ENCODE results near the gene PLEKHJ1. TPM values are rescaled to one million over a fixed set of nuclear protein-coding genes. Genes with fewer than 3 reads are reported as not detected.

PLEKHJ1 gene
- total RNA-seq, 3 donors from 2014 or later: 132 to 231 (median 189) TPM

GRCh38 chr19:2197270-2197669, 38.9 kb downstream of the PLEKHJ1 start:
- no peak for DNase-seq
- H3K4me3 ChIP-seq: no peak overlapping the region
- intact Hi-C loops (cut with DNase I, micrococcal nuclease): no loop called here
- no peaks in the 10 kb centered on the region for H3K9me3 ChIP-seq
- no peak for TF ChIP-seq CTCF (IDR thresholded peaks at IDR 0.05)
- no peaks in the 10 kb centered on the region for H3K4me1 ChIP-seq (ENCODE audit: low read depth)
- H3K36me3 ChIP-seq (ENCODE audit: low read depth): no peaks in the 10 kb centered on the region
- no peak for ATAC-seq

GRCh38 chr19:2195914-2196313, 40.2 kb downstream of the PLEKHJ1 start:
- Histone ChIP-seq H3K9me3 (no peaks in the 10 kb centered on the region), H3K36me3 (ENCODE audit: low read depth) (no peaks in the 10 kb centered on the region), H3K4me1 (ENCODE audit: low read depth) (peaks cover 8% of the 10 kb centered on the region), H3K4me3 (no peak overlapping the region)
- no peak for DNase-seq
- intact Hi-C loops (cut with DNase I, micrococcal nuclease): no loop called here
- ATAC-seq: no peak
- no peak for TF ChIP-seq CTCF (IDR thresholded peaks at IDR 0.05)

- Histone ChIP-seq H3K4me1 (ENCODE audit: low read depth) (peaks cover 8% of the 10 kb centered on the region), H3K4me3 (no peak overlapping the region), H3K36me3 (ENCODE audit: low read depth) (no peaks in the 10 kb centered on the region), H3K9me3 (no peaks in the 10 kb centered on the region)
- intact Hi-C loops (cut with DNase I, micrococcal nuclease): no loop called here
- TF ChIP-seq CTCF (IDR thresholded peaks at IDR 0.05): no peak
- ATAC-seq (no peak), DNase-seq (no peak)
Observed at GRCh38 chr19:2195361-2195760, 40.8 kb downstream of the PLEKHJ1 start.

GRCh38 chr19:2194513-2195078, 41.5 kb downstream of the PLEKHJ1 start:
- H3K36me3 ChIP-seq (ENCODE audit: low read depth): no peaks in the 10 kb centered on the region
- TF ChIP-seq CTCF (IDR thresholded peaks at IDR 0.05): no peak
- no peak for ATAC-seq

GRCh38 chr19:2193807-2194206, 42.3 kb downstream of the PLEKHJ1 start:
- H3K4me1 ChIP-seq (ENCODE audit: low read depth): peaks cover 8% of the 10 kb centered on the region
- H3K9me3 ChIP-seq: no peaks in the 10 kb centered on the region
- ATAC-seq (no peak), DNase-seq (no peak)
- H3K36me3 ChIP-seq (ENCODE audit: low read depth): no peaks in the 10 kb centered on the region
- intact Hi-C loops (cut with DNase I, micrococcal nuclease): no loop called here
- H3K4me3 ChIP-seq: no peak overlapping the region
- TF ChIP-seq CTCF (IDR thresholded peaks at IDR 0.05): no peak

More at GRCh38 chr19:2194513-2195078, 41.5 kb downstream of the PLEKHJ1 start:
- Histone ChIP-seq H3K9me3 (no peaks in the 10 kb centered on the region), H3K4me3 (no peak overlapping the region), H3K4me1 (ENCODE audit: low read depth) (peaks cover 8% of the 10 kb centered on the region)
- intact Hi-C loops (cut with DNase I, micrococcal nuclease): no loop called here
- DNase-seq: no peak

GRCh38 chr19:2192862-2193261, 43.3 kb downstream of the PLEKHJ1 start:
- Histone ChIP-seq H3K36me3 (ENCODE audit: low read depth) (no peaks in the 10 kb centered on the region), H3K9me3 (no peaks in the 10 kb centered on the region)

More at GRCh38 chr19:2192862-2193261, 43.3 kb downstream of the PLEKHJ1 start:
- ATAC-seq (no peak), DNase-seq (no peak)
- H3K4me3 ChIP-seq: no peak overlapping the region
- no peak for TF ChIP-seq CTCF (IDR thresholded peaks at IDR 0.05)
- peaks cover 8% of the 10 kb centered on the region for H3K4me1 ChIP-seq (ENCODE audit: low read depth)
- intact Hi-C loops (cut with DNase I, micrococcal nuclease): no loop called here
